ENCODE data around the gene NDUFV3.

Gene NDUFV3

DNA sequence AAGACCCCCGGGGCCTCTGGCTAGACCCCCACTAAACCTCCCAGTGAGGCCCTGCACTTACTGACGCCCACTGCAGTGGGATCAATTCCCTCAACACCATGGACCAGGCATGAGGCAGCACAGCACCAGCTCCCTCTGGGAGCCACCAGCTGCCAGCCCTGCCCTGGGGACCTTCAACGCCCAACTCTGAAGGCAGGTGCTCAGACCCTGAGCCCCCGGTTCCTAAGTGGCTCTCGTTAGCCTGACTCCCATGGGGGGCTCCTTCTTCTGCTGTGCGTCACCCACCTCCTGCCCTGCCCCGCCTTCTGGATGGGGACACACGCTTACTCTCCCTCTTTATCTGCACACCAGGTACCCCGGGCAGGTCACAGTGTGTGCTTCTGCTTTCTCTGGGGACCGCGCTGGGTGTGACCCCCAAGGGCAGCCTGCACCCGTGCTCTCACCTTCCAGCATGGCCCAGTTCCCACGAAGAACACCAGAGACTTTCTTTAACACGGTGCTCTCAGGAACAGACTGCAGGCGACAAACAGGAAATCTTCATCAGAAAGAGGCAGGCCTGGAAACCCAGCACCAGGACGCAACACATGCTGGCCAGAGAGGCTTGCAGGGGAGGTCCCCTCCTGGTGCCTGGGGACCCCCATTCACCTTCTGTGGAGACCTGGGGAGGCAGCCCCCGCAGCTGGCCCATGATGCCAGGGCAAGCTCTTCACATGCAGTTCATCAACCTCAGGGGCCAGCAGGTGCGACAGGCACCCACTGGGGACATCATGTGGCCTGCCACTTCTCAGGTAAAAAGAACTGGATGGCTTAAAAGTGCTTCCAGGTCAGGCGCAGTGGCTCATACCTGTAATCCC, 41.1 kb upstream of the NDUFV3 start:
- TF ChIP-seq POLR2A (IDR thresholded peaks at IDR 0.05; ENCODE audit: extremely low read depth, insufficient read length): no peak
- TF ChIP-seq MYC (IDR thresholded peaks at IDR 0.05; ENCODE audit: low read depth, low read length): no peak
- TF ChIP-seq, protein P1, sequence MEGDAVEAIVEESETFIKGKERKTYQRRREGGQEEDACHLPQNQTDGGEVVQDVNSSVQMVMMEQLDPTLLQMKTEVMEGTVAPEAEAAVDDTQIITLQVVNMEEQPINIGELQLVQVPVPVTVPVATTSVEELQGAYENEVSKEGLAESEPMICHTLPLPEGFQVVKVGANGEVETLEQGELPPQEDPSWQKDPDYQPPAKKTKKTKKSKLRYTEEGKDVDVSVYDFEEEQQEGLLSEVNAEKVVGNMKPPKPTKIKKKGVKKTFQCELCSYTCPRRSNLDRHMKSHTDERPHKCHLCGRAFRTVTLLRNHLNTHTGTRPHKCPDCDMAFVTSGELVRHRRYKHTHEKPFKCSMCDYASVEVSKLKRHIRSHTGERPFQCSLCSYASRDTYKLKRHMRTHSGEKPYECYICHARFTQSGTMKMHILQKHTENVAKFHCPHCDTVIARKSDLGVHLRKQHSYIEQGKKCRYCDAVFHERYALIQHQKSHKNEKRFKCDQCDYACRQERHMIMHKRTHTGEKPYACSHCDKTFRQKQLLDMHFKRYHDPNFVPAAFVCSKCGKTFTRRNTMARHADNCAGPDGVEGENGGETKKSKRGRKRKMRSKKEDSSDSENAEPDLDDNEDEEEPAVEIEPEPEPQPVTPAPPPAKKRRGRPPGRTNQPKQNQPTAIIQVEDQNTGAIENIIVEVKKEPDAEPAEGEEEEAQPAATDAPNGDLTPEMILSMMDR (IDR thresholded peaks at IDR 0.05; ENCODE audit: low read depth, low read length): no peak
- TF ChIP-seq, protein P2, sequence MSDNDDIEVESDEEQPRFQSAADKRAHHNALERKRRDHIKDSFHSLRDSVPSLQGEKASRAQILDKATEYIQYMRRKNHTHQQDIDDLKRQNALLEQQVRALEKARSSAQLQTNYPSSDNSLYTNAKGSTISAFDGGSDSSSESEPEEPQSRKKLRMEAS (IDR thresholded peaks at IDR 0.05; ENCODE audit: low read depth, low read length): no peak
- no peak for DNase-seq (ENCODE audit: low read depth)
- no peak overlapping the region for H3K4me3 ChIP-seq (ENCODE audit: low read depth, low read length)

DNA sequence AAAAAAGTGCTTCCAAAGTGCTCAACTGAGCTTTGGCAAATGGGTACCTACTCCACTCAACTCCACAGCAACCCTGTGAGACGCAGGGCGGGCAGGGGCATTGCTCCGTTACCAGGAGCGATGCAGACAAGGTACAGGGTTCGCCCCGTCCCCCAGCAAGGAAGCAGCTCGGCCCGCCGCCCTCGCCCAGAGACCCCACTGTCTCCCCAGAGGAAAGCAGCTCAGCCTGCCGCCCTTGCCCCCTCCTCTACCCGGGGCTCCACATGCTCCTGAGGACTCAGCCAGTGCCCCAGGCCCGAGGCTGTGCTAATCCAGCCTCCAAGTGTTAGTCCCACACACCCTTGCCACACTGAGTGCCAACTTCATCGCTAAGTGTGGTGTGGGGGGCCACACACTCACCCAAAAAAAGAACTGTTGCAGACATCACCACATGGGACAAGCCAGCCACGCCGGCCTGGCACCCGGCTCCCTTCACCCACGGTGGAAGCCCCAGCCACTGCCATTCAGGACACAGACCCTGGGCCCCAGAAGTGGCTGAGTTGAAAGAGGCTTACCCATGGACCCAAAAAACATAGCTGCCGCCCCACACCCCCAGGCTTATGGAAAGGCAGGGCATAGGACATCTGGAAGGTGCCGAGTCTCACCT, 40.1 kb upstream of the NDUFV3 start:
- TF ChIP-seq, protein P1 (IDR thresholded peaks at IDR 0.05; ENCODE audit: low read depth, low read length): no peak
- no peak for TF ChIP-seq POLR2A (IDR thresholded peaks at IDR 0.05; ENCODE audit: extremely low read depth, insufficient read length)
- TF ChIP-seq, protein P2 (IDR thresholded peaks at IDR 0.05; ENCODE audit: low read depth, low read length): no peak
- no peak for TF ChIP-seq MYC (IDR thresholded peaks at IDR 0.05; ENCODE audit: low read depth, low read length)

DNA sequence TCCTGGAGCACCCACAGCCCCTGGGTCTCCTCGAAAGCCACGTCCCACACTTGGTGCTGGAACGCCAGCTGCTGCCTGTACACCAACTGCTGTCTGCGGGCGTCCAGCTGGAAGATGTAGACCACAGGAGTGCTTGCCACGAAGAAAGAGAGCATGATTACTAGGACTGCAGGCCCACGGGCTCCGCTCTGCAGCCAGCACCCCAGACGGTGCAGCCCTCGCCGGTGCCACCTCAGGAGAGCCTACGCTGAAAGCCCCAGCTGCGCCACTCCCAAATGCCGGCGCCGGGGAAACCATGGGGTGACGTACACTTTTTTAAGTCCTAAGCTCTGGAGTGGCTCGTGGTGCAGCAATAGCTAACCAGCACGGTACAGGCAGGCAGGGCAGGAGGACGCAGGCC, 39.5 kb upstream of the NDUFV3 start:
- no peak overlapping the region for H3K4me3 ChIP-seq (ENCODE audit: low read depth, low read length)
- DNase-seq (ENCODE audit: low read depth): no peak
- TF ChIP-seq POLR2A (IDR thresholded peaks at IDR 0.05; ENCODE audit: extremely low read depth, insufficient read length): no peak
- TF ChIP-seq, protein P2 (IDR thresholded peaks at IDR 0.05; ENCODE audit: low read depth, low read length): no peak
- TF ChIP-seq, protein P1 (IDR thresholded peaks at IDR 0.05; ENCODE audit: low read depth, low read length): no peak
- no peak for TF ChIP-seq MYC (IDR thresholded peaks at IDR 0.05; ENCODE audit: low read depth, low read length)

More for the DNA sequence above, 40.1 kb upstream of the NDUFV3 start:
- no peak overlapping the region for H3K4me3 ChIP-seq (ENCODE audit: low read depth, low read length)
- DNase-seq (ENCODE audit: low read depth): no peak

DNA sequence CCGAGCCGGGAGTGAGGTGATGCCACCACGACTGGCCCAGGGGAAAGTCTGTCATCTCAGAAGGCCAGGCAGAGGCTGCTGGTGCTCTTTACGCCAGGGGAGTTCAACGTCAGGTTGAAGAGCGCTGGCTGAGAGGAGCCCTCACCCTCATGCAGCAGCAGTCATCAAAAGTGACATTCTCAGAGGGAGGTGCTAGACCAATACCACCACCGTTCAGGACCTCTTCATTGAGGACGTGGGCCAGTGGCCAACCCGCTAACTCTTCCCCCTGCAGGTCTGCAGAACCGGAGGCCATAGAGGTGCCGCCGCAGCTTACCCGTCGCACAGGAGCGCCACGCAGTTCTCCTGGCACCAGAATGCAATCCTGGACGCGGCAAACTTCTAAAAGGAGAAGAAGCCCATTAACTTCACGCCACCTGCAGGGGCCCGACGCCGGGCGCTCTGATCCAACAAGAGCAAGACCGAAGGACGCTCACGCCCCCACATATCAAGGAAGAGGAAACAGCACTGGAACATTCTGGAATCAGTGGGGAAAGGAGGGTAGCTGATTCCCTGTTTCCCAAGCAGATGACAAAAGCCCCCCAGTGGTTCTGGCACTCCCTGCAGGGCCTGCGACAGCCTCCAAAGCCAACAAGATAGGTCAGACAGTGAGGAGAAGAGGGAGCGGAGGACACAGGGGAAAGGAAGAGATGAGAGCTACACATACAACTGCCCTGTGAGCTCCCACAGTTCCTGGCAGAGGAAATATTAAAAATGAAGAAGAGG, 38.7 kb upstream of the NDUFV3 start:
- DNase-seq (ENCODE audit: low read depth): no peak
- TF ChIP-seq MYC (IDR thresholded peaks at IDR 0.05; ENCODE audit: low read depth, low read length): no peak
- TF ChIP-seq, protein P1 (IDR thresholded peaks at IDR 0.05; ENCODE audit: low read depth, low read length): no peak
- no peak for TF ChIP-seq POLR2A (IDR thresholded peaks at IDR 0.05; ENCODE audit: extremely low read depth, insufficient read length)
- TF ChIP-seq, protein P2 (IDR thresholded peaks at IDR 0.05; ENCODE audit: low read depth, low read length): no peak
- H3K4me3 ChIP-seq (ENCODE audit: low read depth, low read length): no peak overlapping the region

DNA sequence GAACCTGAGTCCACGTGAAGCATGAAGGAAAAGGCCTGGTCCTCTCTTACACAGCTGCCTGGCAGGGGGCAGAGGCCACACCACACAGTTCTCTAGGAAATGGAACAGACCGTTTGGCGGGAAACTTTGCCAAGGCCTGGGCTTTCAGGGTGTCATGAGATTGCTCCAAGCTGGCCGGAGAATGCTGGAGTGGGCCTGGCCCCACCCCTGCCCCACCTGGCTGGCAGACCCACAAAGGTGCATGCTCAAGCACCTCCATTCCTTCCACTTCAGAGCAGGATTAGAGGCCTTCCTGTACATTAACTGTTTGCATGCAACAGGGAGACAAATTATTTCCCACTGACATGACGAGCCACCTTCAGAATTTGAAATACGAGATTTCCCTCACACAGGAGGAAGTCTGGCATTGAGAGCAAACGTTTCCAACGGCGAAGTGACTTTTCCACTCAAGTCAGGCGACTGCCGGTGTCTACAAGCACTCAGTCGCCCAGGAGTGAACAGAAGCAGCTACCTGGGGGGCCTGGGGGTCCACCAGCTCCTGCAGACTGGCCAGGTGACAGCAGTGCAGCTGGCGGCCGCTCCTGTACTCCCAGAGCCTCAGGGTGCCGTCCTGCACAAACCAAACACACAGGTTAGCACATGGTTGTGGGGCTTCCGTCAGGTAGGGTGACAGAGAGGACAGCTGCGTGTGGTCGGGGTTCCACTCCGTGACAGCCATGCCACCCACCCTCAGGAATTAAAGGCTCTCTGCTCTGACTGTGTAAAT, 37.8 kb upstream of the NDUFV3 start:
- no peak for DNase-seq (ENCODE audit: low read depth)
- no peak overlapping the region for H3K4me3 ChIP-seq (ENCODE audit: low read depth, low read length)
- TF ChIP-seq, protein P1 (IDR thresholded peaks at IDR 0.05; ENCODE audit: low read depth, low read length): no peak
- TF ChIP-seq MYC (IDR thresholded peaks at IDR 0.05; ENCODE audit: low read depth, low read length) (no peak), POLR2A (IDR thresholded peaks at IDR 0.05; ENCODE audit: extremely low read depth, insufficient read length) (no peak)
- TF ChIP-seq, protein P2 (IDR thresholded peaks at IDR 0.05; ENCODE audit: low read depth, low read length): no peak
